ENCODE data around the gene ANKH.
"Not testable (repeated sequence)": the region's sequence is repeated elsewhere in the genome, so short reads cannot be mapped to it uniquely, and the experiment has no call there.

ANKH gene

DNA sequence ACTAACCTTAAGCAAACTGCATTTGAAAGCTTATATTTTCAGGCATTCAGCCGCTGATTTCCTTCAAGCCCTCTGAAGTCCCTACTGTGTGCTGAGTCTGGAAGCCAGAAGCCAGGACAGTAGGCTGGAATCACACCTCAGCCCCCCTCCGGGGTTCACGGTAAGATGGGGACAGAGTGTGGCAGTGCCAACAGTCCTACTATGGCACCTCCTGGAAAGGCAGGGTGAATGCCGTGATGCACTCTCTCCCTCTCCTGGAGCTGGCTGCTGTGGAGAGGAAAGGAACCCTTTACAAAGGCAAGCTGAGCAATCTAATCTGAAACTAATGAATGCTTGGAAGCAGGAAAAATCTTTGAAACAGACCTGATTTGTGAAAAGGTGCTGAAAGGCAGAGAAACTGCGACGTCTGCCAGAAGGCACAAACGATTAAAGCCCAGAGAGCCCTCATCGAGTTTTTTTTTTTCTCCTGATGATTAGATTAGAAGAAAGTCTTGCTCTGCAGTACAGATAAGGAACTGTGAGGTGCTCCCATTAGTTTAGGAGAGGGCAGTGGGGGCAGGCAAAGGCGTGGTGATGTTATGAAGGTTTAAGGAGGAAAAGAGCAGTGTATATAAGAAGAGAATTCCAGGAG lies 21.0 kb downstream of the ANKH start:
- TF ChIP-seq, protein P1, sequence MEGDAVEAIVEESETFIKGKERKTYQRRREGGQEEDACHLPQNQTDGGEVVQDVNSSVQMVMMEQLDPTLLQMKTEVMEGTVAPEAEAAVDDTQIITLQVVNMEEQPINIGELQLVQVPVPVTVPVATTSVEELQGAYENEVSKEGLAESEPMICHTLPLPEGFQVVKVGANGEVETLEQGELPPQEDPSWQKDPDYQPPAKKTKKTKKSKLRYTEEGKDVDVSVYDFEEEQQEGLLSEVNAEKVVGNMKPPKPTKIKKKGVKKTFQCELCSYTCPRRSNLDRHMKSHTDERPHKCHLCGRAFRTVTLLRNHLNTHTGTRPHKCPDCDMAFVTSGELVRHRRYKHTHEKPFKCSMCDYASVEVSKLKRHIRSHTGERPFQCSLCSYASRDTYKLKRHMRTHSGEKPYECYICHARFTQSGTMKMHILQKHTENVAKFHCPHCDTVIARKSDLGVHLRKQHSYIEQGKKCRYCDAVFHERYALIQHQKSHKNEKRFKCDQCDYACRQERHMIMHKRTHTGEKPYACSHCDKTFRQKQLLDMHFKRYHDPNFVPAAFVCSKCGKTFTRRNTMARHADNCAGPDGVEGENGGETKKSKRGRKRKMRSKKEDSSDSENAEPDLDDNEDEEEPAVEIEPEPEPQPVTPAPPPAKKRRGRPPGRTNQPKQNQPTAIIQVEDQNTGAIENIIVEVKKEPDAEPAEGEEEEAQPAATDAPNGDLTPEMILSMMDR (IDR thresholded peaks at IDR 0.05; ENCODE audit: low read length, missing control alignments) = no peak
- no peak overlapping the region for H3K4me3 ChIP-seq (replicated peaks; ENCODE audit: low read depth, low read length)
- no peak for DNase-seq (ENCODE audit: low read depth)

GRCh38 chr5:14849516-14850294 lies 21.9 kb downstream of the ANKH start:
- H3K4me3 ChIP-seq (replicated peaks; ENCODE audit: low read depth, low read length) = no peak overlapping the region
- DNase-seq (ENCODE audit: low read depth) = no peak
- TF ChIP-seq, protein P1 (IDR thresholded peaks at IDR 0.05; ENCODE audit: low read length, missing control alignments) = no peak

DNA sequence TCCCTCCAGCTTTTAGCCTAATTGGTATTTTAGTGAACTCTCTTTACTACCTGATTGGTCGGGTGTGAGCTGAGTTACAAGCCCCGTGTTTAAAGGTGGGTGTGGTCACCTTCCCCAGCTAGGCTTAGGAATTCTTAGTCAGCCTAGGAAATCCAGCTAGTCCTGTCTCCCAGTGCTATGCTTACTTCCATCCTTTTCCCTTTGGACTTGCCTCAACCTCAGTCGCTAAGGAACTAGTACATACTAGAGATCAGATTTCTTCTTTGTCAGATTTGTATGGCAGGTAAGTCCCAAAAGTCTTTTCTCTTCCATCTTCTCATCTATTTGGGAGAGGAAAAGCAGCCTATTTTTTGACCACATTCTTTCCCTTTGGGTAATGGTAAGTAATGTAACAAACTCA lies 22.6 kb downstream of the ANKH start:
- H3K4me3 ChIP-seq (replicated peaks; ENCODE audit: low read depth, low read length); DNase-seq (ENCODE audit: low read depth): not testable (repeated sequence)

GRCh38 chr5:14848385-14848784 lies 23.2 kb downstream of the ANKH start:
- no peak overlapping the region for H3K4me3 ChIP-seq (replicated peaks; ENCODE audit: low read depth, low read length)
- no peak for DNase-seq (ENCODE audit: low read depth)
- TF ChIP-seq, protein P1 (IDR thresholded peaks at IDR 0.05; ENCODE audit: low read length, missing control alignments) = no peak

DNA sequence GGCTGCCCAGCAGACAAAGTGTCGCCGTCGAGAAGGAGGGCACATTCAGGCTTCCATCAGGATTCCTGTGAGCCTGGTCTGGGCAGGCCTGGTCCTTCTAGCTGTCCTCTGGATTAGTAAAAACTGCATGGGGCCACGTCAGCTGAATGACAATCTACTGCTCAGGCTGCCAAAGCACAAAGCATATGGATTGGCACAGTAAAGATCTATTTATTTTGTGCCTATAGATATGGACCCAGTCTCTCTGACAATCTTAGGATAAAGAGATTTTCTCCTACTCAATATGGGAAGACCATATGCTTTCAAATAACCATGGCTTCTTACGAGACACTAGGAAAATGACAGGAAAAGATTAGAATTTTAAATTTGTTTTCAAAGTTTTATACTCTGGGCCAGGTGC lies 24.1 kb downstream of the ANKH start:
- DNase-seq (ENCODE audit: low read depth) = no peak
- TF ChIP-seq, protein P1 (IDR thresholded peaks at IDR 0.05; ENCODE audit: low read length, missing control alignments) = no peak
- no peak overlapping the region for H3K4me3 ChIP-seq (replicated peaks; ENCODE audit: low read depth, low read length)

DNA sequence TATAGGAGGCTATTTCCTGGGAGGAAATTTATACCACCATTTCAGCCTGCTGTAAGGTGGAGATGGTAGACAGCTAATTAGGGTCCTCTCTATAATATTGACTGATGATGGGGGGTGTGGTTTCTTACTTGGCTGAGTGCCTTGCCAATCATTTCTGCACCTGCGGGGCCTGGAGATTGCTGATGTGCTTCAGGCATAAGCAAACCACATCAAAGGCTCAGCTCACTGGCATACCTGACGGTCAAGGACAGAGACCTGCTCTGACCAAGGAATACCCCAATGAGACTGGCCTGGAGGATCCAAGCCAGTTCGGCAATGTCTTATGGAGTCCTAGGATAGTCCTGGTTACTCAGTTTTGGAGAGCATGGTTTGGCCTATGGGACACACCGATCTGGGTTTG lies 29.5 kb downstream of the ANKH start:
- no peak overlapping the region for H3K4me3 ChIP-seq (replicated peaks; ENCODE audit: low read depth, low read length)
- no peak for DNase-seq (ENCODE audit: low read depth)
- TF ChIP-seq, protein P1 (IDR thresholded peaks at IDR 0.05; ENCODE audit: low read length, missing control alignments) = no peak

GRCh38 chr5:14840624-14841023 lies 31.0 kb downstream of the ANKH start:
- TF ChIP-seq, protein P1 (IDR thresholded peaks at IDR 0.05; ENCODE audit: low read length, missing control alignments) = no peak
- no peak for DNase-seq (ENCODE audit: low read depth)
- no peak overlapping the region for H3K4me3 ChIP-seq (replicated peaks; ENCODE audit: low read depth, low read length)
